Stimulated activated CD4-positive, alpha-beta T cell treated with anti-CD3 and anti-CD28 coated beads, Interleukin-12 subunit alpha, Interleukin-12 subunit beta, amount 100 ng/mL, for 4 hours (primary cell): ENCODE data around the gene BEX5.
"Not testable (repeated sequence)": the region's sequence is repeated elsewhere in the genome, so short reads cannot be mapped to it uniquely, and the experiment has no call there.

ENCODE experiments used
- DNase-seq: peaks from one replicate; pipeline ENCODE4 v3.0.0-alpha.2; 2020

BEX5 gene

DNA sequence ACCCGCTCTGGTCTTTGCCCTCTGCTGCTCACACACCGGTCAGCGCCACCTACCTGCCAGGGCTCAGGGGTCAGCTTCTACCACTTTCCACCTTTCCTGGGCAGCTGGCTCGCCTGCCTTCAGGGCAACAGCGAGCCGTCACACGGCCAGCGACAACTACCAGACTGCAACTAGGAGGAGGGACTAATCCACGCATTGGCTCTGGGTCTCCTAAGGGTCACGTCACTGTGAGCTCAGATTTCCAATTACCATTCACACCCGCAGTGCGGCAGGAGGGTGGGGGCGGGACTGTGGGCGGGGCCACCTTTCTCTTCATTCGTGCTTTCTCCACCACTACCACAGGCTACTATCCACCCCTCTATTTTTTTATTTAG is at the start of gene BEX5:
BEX5 (minus strand) TSS at position 172 of the 374 bp plus-strand sequence. CDS start 1,712 bp downstream, outside the sequence.
- DNase-seq, result peak; percentile 37

DNA sequence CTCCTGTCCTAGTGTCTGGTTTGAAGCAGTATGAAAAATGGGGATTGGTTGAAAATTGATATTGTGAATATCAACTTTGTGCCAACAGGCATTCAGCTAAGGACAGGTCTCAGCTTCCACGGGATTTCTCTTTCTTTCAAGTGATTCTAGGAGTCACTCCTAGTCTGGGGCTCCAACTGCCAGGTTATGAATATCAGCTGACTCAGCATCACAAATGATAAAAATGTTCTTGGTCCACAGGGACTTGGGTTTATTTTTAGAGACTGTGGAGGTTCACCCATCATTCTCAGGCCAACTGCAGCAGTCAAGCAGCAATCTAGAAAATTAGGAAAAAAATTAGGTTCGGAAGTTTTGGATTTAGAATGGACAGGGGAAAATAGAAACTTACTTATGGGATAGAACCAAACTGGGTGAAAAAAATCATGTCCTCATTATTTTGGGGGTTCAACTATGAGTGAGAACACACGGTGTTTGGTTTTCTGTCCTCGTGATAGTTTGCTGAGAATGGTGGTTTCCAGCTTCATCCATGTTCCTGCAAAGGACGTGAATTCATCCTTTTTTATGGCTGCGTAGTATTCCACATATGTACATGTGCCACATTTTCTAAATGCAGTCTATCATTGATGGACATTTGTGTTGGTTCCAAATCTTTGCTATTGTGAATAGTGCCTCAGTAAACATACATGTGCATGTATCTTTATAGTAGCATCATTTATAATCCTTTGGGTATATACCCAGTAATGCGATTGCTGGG is 30.4 kb upstream of the BEX5 start:
- no peak for DNase-seq

DNA sequence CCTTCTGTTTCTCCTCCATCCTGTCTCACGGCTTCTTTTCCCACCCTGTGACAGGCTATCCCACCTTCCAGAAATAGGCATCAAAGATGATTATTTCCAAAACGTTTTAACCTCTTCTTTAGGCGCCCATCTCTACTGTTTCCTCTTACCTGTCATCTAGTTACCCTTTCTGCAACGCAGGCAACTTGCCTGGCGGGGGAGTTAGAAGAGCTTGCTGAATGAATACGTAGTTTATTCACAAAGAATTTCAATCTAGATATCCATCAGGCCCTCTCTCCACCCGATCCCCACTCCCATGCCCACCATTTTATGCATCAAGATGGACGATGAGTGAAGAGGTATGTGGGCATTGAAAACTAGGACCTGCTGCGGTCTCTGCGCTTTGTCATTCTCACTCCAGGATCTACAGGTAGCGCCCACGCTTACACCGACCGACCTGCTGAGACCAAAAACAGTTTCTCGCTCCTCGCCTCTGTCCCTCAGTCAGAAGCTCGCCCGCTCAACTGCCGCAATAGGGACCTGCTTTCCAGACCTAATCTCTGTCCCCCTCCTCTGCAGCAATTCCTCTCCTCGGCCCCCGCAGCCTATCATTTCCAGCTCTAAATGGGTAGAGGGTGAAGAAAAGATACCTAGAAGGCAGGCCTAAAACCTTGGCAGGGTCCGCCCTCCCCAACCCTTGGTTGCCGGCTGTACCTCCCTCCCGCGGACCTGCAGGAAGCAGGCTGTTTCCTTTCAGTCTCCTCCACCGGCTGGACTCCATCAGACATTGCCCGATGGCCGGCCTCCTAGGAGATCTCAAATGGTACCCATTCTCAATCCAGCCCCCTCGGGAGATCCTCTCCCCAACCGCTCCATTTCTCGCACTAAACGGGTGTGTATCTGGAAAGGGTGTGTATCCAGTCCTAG is 624 bp downstream of the BEX5 start:
- DNase-seq, result no peak

DNA sequence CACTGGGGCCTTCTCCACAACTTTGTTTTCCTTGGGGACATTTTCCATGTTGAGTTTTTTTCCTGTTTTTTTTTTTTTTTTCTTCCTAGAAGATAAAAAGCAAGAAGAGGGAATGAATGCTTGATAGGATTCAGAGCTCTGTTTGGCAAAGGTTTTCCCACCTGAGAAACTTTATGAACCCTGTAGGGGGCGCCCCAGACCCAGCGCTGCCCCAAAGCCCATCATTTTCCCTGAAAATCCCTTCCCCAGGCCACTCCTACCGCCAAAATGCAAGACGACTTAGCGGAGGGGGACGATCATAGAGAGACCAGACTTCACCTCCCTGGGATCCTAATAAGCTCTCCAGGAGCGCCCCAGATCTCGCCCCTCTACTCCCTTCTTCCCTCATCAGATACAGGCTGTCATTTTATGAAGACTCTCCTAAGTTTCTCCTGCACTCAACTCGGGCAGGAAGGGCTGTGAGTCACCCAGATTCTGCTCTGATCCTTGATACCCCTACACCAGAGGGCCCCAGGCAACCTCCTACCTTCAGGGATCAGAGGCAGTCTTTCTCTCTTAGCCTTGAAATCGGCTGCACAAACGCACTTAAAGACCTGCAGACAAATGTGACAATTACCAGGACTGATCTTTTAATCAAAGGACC is 1.4 kb downstream of the BEX5 start:
- DNase-seq, result no peak

DNA sequence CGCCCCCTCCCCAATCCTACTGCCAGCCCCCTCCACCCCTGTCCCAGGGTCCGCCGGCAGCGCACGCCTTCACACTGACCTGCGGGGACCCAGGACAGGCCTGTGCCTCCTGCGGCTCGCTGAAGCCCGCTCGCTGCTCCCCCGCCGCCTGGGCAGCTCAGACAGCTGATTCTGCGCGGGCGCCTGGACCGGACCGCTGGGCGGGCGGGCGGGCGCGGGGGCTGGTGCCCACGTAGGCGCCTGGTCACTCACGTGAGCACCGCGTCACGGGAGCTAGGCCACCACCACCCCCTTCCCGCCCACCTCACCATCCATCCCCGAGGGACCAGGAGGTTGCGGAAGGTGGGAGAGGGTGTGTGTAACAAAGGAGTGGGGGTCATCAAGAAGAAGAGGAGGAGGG is 13.5 kb downstream of the BEX5 start, which contains the start of gene TCEAL6:
TCEAL6 (minus strand) TSS at position 208 of the 400 bp plus-strand sequence.
- DNase-seq, result not testable (repeated sequence)

DNA sequence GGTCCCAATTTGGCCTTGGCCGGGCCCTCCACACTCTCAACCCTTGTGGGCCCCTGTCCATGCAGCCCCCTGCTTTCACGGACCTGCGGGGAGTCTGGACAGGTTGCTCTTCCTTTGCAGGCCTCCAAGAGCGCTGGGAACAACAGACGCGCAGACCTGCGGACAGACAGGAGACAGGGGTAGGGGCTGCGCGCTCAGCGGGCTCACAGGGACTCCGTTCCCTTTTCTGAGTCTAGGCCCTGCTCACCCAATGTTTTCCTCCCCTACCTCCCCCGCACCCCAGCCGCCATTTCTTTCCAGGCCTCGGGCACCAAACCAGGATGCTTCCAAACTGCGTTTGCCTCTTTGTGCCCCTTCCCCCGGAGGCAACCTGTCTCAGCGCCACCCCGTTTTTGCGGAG is 14.1 kb downstream of the BEX5 start:
- not testable (repeated sequence) for DNase-seq

DNA sequence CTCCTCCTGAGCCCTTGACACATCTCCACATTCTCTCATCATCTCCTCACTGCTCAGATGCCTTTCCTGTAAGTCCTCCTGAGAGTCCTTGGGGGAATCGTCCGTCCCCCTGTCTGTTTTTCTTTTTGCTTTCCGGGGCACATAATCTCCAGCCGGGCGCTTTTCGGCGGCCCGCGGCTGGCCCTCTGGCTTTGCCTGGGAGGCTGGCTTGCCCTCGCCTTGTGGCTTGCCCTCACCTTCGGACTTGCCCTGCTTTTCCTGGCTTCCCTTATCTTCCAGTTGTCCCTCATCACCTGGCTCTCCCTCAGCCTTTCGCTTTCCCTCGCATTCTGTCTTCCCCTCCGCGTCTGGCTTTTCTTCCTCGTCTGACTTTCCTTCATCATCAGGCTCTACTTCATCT is 14.9 kb downstream of the BEX5 start:
- not testable (repeated sequence) for DNase-seq

DNA sequence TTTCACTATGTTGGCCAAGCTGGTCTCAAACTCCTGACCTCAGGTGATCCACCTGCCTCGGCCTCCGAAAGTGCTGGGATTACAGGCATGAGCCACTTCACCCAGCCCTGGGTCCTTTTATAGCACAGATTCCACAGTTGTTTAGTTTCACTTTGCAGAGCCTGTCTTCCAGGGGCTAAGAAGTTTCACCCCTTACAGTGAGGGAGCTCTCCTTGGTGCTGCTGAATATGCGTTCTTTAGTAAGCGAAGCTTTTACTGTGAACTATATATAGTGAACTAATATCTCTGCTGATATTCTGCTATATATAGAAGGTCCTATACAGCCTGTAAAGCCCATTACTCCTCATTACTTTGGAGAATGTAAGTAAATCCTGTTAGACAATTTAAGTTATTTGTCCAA is 17.7 kb downstream of the BEX5 start:
- no peak for DNase-seq

DNA sequence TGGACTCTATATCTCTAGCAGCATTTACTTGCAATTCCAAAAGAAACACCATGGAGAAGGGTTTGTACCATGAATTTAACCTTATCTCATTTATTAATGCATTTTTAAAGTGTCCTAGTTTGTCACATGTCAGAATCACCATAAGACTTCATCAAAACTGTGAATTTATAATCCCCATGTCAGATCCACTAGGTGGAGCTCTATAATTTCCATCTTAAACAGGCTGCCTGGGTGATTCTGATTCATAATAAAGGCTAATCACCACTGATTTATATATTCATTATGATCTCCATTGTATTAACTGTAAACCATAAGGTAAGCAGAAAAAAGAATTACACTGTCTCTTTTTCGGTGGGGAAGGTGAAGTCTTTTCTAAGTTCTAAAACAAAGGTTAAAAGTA is 26.3 kb downstream of the BEX5 start:
- no peak for DNase-seq

DNA sequence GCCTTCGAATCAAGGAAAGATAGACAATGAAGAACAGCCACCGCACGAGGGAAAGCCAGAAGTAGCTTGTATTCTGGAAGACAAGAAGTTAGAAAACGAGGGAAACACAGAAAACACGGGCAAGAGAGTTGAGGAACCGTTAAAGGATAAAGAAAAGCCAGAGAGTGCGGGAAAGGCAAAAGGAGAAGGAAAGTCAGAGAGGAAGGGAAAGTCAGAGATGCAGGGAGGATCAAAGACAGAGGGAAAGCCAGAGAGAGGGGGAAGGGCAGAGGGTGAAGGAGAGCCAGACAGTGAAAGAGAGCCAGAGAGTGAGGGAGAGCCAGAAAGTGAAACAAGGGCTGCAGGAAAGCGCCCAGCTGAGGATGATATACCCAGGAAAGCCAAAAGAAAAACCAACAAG is 28.9 kb downstream of the BEX5 start:
- no peak for DNase-seq

DNA sequence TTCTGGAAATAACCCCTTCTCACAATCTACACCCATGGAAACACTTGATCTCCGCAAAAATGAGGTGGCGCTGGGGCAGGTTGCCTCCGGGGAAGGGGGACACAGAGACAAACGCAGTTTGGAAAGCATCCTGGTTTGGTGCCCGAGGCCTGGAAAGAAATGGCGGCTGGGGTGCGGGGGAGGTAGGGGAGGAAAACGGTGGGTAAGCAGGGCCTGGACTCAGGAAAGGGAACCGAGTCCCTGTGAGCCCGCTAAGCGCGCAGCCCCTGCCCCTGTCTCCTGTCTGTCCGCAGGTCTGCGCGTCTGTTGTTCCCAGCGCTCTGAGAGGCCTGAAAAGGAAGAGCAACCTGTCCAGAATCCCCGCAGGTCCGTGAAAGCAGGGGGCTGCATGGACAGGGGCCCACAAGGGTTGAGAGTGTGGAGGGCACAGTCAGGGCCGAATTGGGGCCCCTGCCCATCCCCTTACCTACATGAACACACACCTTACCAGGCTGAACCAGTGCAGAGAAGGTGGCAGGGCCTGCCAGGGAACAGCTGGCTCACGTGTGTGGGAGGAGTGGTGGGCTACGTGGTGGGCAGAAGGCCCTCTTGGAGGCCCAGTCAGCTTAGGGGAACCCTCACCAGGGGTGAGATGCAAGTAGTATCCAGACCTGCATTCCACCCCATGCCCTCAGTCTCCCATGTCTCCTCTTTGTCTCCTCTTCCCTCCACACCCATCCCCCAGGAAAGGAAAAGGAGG is 29.5 kb downstream of the BEX5 start:
- DNase-seq, result not testable (repeated sequence)

DNA sequence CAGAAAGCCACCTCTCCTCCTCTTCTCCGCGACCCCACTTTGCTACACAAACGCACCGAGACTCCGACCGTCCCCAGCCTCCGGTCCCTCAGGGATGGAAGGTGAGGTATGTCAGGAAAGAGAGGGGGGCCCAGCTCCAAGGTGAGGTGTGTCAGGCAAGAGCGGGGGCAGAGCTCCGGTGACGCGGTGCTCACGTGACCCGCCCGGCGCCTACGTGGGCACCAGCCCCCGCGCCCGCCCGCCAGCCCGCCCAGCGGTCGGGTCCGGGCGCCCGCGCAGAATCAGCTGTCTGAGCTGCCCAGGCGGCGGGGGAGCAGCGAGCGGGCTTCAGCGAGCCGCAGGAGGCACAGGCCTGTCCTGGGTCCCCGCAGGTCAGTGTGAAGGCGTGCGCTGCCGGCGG is 30.3 kb downstream of the BEX5 start, which contains the start of gene TCEAL2:
TCEAL2 (plus strand) TSS at position 244 of the 400 bp plus-strand sequence. CDS start 1,152 bp downstream, outside the sequence.
- not testable (repeated sequence) for DNase-seq

DNA sequence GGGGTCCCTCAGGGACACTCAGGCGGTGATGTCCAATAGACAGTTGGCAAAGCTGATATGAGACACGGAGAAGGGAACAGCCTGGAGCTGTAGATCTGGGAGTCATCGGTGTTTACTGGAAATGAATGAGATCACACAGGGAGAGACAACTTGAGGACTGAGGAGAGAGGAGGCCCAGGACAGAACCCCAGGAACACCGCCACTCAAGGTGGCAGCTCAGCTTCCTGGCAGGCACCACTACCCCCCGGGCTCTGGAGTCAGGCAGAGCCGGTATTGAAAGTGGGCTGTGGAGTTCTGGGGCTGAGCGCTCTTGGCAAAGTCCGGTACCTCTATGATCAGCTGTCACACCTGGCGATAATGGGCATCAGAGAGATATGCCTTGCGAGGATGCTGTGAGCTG is 30.8 kb downstream of the BEX5 start:
- DNase-seq, result not testable (repeated sequence)

DNA sequence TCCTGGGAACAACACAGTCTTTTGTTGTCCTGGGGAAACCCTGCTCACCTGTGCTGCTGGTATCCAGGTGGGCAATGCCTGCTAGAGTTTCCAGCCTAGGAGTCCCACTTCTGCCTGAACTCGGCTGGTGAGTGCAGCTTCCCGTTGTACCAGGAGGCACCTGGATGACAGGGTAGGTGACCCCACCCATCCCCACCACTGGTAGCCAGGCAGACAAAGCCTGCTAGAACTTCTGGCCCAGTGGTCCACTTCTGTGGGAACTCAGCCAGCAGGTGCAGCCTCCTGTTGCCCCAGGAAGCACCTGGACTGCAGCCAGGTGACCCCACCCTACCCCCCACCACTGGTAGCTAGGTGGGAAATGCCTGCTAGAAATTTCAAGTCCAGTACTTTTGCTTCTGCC is 40.0 kb downstream of the BEX5 start:
- no peak for DNase-seq

DNA sequence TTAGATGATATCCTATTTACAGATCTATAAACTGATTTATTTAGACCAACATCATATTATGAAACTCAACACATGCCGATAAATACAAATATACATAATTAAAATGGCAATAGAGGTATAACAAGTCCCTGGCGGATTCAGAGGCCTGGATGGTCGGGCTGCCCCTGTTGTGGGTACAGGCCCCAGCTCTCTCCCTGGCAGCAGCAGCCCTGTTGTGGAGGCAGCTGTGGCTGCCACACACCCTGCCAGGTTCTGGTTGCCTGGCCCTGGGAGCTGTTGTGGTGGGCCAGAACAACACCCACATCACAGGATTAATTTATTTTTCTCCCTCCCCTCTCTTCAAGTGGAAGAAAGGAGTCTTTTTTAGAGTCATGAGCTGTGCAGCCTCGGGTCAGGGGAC is 42.4 kb downstream of the BEX5 start:
- no peak for DNase-seq
